ENCODE data around the gene AJAP1. TPM values are rescaled to one million over a fixed set of nuclear protein-coding genes. Genes with fewer than 3 reads are reported as not detected.

AJAP1 gene
- total RNA-seq, 6 experiments from 2014 or later, result not detected

GRCh38 chr1:4762146-4762545, 107.7 kb downstream of the AJAP1 start:
- H3K4me1 Mint-ChIP-seq (ENCODE audit: low read depth), result no peaks in the 10 kb centered on the region
- no peak overlapping the region for H3K4me3 Mint-ChIP-seq
- TF ChIP-seq CTCF (IDR thresholded peaks at IDR 0.05), result no peak
- no peak overlapping the region for H3K27ac Mint-ChIP-seq
- H3K9me3 Mint-ChIP-seq, result peaks cover 56% of the 10 kb centered on the region
- DNase-seq, result no peak
- H3K27me3 Mint-ChIP-seq (ENCODE audit: insufficient read depth), result peaks cover 2% of the 10 kb centered on the region
- peaks cover 7% of the 10 kb centered on the region for H3K36me3 Mint-ChIP-seq (ENCODE audit: low read depth)

GRCh38 chr1:4767308-4767707, 112.9 kb downstream of the AJAP1 start:
- no peaks in the 10 kb centered on the region for H3K4me1 Mint-ChIP-seq (ENCODE audit: low read depth)
- no peak for DNase-seq
- H3K27me3 Mint-ChIP-seq (ENCODE audit: insufficient read depth), result no peaks in the 10 kb centered on the region
- H3K9me3 Mint-ChIP-seq, result peaks cover 30% of the 10 kb centered on the region
- H3K36me3 Mint-ChIP-seq (ENCODE audit: low read depth), result no peaks in the 10 kb centered on the region; the same call in 1 of the 2 replicates
- TF ChIP-seq CTCF (IDR thresholded peaks at IDR 0.05), result no peak
- H3K4me3 Mint-ChIP-seq, result no peak overlapping the region
- H3K27ac Mint-ChIP-seq, result no peak overlapping the region

- Mint-ChIP-seq H3K4me3 (no peak overlapping the region), H3K27me3 (ENCODE audit: insufficient read depth) (no peaks in the 10 kb centered on the region), H3K27ac (no peak overlapping the region), H3K9me3 (peaks cover 37% of the 10 kb centered on the region), H3K36me3 (ENCODE audit: low read depth) (no peaks in the 10 kb centered on the region; the same call in 1 of the 2 replicates), H3K4me1 (ENCODE audit: low read depth) (no peaks in the 10 kb centered on the region)
- TF ChIP-seq CTCF (IDR thresholded peaks at IDR 0.05), result no peak
- no peak for DNase-seq
These were observed 114.1 kb downstream of the AJAP1 start for GRCh38 chr1:4768553-4768952.

- Mint-ChIP-seq H3K36me3 (ENCODE audit: low read depth) (no peaks in the 10 kb centered on the region; the same call in 1 of the 2 replicates), H3K4me1 (ENCODE audit: low read depth) (no peaks in the 10 kb centered on the region), H3K9me3 (peaks cover 42% of the 10 kb centered on the region), H3K27ac (no peak overlapping the region), H3K4me3 (no peak overlapping the region), H3K27me3 (ENCODE audit: insufficient read depth) (no peaks in the 10 kb centered on the region)
- no peak for DNase-seq
- TF ChIP-seq CTCF (IDR thresholded peaks at IDR 0.05), result no peak
These were observed 115.3 kb downstream of the AJAP1 start for GRCh38 chr1:4769516-4770280.

- Mint-ChIP-seq H3K9me3 (peaks cover 48% of the 10 kb centered on the region), H3K27ac (no peak overlapping the region), H3K27me3 (ENCODE audit: insufficient read depth) (no peaks in the 10 kb centered on the region), H3K36me3 (ENCODE audit: low read depth) (no peaks in the 10 kb centered on the region; the same call in 1 of the 2 replicates), H3K4me3 (no peak overlapping the region), H3K4me1 (ENCODE audit: low read depth) (no peaks in the 10 kb centered on the region)
- TF ChIP-seq CTCF (IDR thresholded peaks at IDR 0.05), result no peak
- no peak for DNase-seq
These were observed 116.3 kb downstream of the AJAP1 start for GRCh38 chr1:4770713-4771112.
